Measurements from ENCODE around the gene RXFP2.

Gene RXFP2

DNA sequence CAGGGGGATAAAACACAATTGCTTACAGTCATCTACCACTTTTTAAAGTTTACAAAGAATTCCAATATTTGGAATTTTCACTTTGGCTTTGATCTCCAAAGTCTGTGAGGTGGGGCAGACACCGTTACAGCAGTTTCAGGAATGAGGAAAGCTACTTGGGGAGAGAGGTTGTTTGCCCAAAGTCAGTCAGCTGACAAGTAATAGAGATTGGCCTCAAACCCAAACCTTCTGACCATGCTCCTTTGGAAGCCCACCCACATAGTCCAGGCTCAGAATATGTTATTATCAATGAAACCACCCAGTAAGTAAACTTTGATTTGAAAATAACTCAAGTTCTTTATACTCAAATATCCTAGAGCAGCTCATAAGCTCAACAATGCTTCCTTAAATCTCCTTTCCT, 29.0 kb downstream of the RXFP2 start:
- DNase-seq (ENCODE audit: low read depth, low spot score), result no peak

GRCh38 chr13:31769575-31769974, 30.2 kb downstream of the RXFP2 start:
- no peak for DNase-seq (ENCODE audit: low read depth, low spot score)

- DNase-seq (ENCODE audit: low read depth, low spot score), result no peak
Observed at GRCh38 chr13:31772231-31772630, 32.9 kb downstream of the RXFP2 start.

- DNase-seq (ENCODE audit: low read depth, low spot score), result no peak
Observed at GRCh38 chr13:31773538-31773937, 34.2 kb downstream of the RXFP2 start.

DNA sequence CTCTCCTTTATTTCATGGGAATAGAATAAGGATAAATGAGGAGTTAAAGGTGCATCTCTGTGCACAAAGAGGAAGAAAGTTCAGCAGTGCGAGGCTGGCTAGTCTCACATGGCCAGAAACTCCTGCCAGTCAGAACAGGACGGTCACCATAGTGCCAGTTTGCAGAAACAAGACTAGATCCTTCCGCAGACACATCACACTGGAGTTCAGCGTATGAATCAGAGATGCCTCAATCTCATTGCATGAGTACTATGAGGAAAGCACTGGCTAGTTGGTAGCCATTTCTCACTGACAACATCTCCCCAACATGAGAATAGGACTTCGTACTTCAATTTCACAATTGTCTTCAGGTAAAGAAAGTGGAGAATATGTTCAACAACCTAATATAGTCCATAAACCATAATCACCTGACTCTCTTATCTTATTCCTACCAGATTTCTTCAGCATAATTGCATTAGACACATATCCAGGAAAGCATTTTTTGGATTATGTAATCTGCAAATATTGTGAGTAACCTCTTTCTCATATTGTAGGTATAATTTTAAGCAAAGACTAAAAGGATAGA, 34.9 kb downstream of the RXFP2 start:
- no peak for DNase-seq (ENCODE audit: low read depth, low spot score)

DNA sequence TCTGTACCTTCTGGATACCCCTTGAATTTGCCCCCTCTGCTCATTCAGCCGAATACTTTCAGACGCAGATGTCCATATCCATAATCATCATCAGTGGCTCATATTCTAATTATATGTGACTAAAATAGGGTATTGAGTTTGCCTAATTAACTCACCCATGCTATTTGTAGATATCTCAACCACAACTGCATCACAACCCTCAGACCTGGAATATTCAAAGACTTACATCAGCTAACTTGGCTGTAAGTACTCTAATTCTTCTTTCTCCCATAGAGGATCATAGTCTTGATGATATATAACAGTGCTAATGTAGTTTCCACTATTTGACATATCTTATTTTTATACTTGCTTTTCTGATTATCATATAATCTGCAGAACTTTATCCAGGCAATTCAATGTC, 35.8 kb downstream of the RXFP2 start:
- DNase-seq (ENCODE audit: low read depth, low spot score), result no peak

- no peak for DNase-seq (ENCODE audit: low read depth, low spot score)
Observed at GRCh38 chr13:31775686-31776085, 36.4 kb downstream of the RXFP2 start.

GRCh38 chr13:31781064-31781463, 41.7 kb downstream of the RXFP2 start:
- no peak for DNase-seq (ENCODE audit: low read depth, low spot score)

GRCh38 chr13:31786011-31786410, 46.7 kb downstream of the RXFP2 start:
- DNase-seq (ENCODE audit: low read depth, low spot score), result no peak

GRCh38 chr13:31790992-31791391, 51.7 kb downstream of the RXFP2 start:
- DNase-seq (ENCODE audit: low read depth, low spot score), result no peak

GRCh38 chr13:31793246-31793645, 53.9 kb downstream of the RXFP2 start:
- DNase-seq (ENCODE audit: low read depth, low spot score), result no peak

DNA sequence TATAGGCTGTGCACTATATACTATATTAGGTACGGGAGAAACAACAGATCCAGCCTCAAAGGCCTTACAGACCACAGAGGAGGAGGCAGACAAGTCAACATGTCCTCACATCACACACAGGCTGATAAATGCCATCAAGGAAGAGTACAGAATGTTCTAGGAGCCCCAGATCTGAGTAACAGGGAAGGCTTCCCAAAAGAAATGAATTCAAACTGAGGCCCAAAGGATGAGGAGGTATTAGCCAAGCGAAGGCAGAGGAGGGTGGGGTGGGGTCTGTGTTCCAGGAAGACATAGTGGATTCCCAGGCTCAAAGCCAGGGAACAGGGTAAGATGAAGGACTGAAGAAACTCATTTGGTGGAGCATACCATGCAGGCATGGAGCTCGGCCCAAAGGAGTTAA, 55.1 kb downstream of the RXFP2 start:
- no peak for DNase-seq (ENCODE audit: low read depth, low spot score)

DNA sequence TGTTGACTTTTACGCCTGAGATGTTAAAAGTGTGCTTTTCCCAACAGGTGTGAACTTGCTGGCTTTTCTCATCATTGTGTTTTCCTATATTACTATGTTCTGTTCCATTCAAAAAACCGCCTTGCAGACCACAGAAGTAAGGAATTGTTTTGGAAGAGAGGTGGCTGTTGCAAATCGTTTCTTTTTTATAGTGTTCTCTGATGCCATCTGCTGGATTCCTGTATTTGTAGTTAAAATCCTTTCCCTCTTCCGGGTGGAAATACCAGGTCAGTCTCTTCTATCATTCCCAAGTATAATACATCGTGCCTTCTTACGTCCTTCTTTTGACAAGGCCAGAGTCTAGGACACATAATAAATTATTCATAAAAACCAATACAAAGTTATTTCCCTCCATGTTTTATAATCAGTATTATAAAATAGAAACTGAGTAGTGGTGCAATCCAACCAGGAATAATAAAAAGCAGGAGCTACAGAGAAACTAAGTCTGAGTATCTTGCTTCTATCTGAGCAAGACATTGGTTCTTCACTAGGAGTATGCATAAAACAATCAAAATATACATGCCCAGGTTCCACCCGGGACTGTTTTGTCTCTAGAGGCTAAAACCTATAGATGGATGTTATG, 57.9 kb downstream of the RXFP2 start:
- DNase-seq (ENCODE audit: low read depth, low spot score), result peak; percentile 5

GRCh38 chr13:31798189-31798588, 58.9 kb downstream of the RXFP2 start:
- no peak for DNase-seq (ENCODE audit: low read depth, low spot score)

DNA sequence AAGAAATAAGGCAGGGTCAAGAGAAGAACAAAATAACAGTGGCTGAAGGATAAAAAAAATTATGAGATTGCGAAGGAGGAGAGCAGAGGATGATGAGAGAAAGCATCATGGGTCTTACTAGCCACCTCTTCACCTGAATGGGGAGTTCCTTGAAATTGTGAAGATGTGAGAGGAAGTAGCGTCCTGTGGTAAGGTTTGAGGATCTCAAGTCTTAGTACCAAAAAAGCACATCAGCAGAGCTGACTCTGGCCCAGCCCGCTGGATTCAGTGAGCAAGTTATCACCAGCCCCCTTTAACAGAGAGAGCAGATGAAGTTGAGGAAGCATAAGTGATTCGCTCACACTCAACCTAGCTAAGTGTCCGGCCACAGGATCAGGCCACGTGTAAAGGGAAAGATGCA, 61.8 kb downstream of the RXFP2 start:
- DNase-seq (ENCODE audit: low read depth, low spot score), result no peak

GRCh38 chr13:31803311-31803710, 64.0 kb downstream of the RXFP2 start:
- DNase-seq (ENCODE audit: low read depth, low spot score), result no peak

DNA sequence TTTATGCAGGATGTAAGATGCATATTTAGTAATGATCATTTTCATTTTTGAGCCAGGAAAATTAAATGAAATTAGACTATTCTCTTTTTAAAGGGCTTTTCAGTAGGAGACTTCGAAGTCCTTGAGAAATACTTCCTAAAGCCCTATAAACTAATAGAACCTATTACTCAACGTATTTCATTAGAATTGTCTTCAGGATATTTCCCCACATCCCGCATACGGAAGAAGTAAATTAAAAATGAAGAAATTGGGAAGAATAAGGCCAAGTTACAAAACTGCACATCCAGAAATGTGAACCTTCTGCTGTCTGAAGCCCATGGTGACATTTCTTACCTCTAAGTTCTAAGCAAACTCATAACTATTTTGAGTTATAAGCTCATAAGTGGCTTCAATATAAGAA, 66.5 kb downstream of the RXFP2 start:
- no peak for DNase-seq (ENCODE audit: low read depth, low spot score)

DNA sequence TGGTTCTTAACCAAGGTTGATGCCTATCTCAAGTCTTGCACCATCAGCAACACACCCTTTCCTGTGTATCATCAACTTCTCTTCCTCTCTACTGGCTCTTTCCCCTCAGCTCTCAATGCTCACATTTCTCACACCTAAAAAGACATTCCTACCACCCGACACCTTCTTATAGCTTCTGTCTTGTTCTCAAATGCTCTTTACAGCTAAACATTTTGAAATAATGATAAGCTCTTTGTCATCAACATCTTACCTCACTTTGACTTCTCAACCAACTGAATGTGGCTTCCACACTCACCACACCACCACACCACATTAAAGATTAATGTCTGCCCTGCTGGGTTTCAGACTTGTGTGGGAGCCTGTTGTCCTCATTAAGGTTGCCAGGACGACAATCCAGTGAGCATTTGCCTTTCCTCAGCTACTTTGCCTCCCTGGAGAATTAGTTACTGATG, 67.8 kb downstream of the RXFP2 start:
- no peak for DNase-seq (ENCODE audit: low read depth, low spot score)

DNA sequence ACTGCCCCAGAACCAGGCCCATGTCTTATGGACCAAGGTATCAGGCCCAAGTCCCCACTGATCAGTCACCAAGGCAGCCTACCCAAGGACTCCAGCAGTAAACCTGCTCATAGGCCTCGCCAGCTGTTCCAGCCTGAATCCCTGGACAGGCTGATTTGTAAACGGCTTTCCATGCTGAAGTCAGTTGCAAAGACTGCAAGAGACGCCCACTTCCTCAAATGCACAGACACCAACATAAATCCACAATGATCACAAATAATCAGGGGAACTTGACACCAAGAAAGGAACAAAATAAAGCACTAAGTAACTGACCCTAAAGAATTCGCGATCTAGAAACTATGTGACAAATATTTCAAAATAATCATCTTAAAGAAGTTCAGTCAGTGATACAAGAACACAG, 75.2 kb downstream of the RXFP2 start:
- no peak for DNase-seq (ENCODE audit: low read depth, low spot score)

DNA sequence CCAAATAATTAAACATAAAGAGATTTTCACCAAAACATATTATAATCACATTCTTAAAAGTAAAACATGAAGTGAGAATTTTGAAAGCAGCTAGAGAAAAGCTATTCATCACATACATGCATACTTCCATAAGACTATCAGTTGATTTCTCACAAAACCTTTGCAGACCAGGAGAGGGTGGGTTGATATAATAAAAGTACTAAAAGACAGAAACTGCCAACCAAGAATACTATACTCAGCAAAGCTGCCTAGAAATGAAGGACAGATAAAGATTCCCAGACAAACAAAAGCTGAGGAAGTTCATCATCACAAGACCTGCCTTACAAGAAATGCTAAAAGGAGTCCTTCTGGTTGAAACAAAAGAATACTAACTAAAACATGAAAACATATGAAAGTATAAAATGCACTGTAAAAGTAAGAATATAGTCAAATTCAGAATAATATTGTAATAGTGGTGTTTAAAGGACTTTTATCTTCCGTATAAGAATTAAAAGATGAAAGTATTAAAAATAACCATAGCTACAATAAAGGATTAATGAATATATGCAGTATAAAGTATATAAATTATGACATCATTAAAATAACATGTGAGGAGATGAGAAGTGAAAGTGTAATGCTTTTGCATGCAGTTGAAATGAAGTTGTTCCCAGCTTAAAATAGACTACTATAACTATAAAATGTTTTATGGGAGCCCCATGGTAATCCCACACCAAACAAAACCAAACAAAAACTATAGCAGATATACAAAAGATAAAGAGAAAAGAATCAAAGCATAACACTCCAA, 76.2 kb downstream of the RXFP2 start:
- no peak for DNase-seq (ENCODE audit: low read depth, low spot score)

DNA sequence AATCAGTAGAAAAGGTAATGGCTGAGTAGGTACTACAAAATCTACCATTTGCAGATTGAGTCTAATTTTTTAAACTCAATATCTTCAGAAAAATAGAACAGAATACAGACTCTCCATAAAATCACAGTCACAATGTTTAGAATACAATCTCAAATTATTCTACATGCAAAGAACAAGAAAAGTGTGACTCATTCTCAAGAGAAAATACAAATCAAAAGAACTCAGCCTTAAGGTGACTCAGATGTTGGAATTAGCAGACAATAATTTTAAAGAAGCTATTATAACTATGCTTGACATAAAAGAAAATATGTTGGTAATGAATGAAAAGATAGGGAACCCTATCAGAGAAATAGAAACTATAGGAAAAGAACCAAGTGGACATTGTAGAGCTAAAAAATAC, 78.9 kb downstream of the RXFP2 start:
- no peak for DNase-seq (ENCODE audit: low read depth, low spot score)

DNA sequence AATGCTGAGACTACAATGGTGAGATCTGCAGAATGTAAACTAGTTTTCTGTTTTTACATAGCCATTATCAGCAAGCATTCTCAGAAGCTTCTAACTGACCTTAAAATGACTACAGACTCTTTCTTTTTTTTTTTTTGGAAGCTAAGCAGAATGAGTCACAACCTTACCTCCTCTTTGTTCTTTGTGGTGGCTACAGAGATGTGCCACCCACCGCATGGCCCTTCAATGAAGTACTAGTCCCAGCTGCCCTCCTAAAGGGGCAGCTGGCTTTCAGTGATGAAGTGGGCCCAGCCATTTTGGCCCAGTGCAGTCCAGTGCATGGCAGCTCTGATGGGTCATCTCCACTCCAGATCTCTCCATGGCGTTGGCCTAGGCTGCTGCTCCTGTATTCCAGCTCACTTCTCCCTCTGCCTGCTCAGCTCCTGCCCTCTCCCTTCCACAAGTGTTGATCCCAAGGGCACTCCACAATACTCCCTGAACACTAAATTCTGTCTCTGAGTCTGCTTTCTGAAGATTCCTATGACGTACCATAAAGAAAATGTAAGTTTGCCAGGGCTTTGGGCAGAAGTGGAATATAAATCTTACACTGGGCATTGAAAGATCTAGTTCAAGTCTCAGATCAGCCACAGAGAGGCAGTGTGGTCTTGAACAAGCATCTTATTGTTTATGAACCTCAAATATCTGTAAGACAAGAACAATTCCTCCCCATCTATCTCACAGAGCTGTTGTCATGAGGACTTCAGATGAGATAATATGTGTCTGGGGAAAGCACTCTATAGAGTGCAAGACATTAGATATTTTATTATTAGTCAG, 85.6 kb downstream of the RXFP2 start:
- DNase-seq (ENCODE audit: low read depth, low spot score), result no peak
